HFFc6 (cell line): ENCODE results near the gene MICAL2. TPM values are rescaled to one million over a fixed set of nuclear protein-coding genes. Genes with fewer than 3 reads are reported as not detected.

Source experiments
- DNase-seq: peaks from one replicate; pipeline ENCODE4 v3.0.0-alpha.2; 2018
- H3K27ac Mint-ChIP-seq: 2 replicates; pipeline ENCODE4 v1.8.0; 2020; ENCODE audit warnings: mild to moderate bottlenecking, mixed read lengths
- H3K27me3 Mint-ChIP-seq: 2 replicates; pipeline ENCODE4 v1.8.0; 2021; ENCODE audit warnings: mild to moderate bottlenecking, moderate library complexity, mixed read lengths; ENCODE audit not compliant: insufficient read depth
- H3K36me3 Mint-ChIP-seq: 2 replicates; pipeline ENCODE4 v1.8.0; 2021; ENCODE audit warnings: low read depth, mixed read lengths
- H3K4me1 Mint-ChIP-seq: 2 replicates; pipeline ENCODE4 v1.8.0; 2020; ENCODE audit warnings: low read depth, mixed read lengths
- H3K4me3 Mint-ChIP-seq: 2 replicates; pipeline ENCODE4 v1.8.0; 2020; ENCODE audit warnings: mild to moderate bottlenecking, moderate library complexity, mixed read lengths
- H3K9me3 Mint-ChIP-seq: 2 replicates; pipeline ENCODE4 v1.8.0; 2020; ENCODE audit warnings: mild to moderate bottlenecking, mixed read lengths
- total RNA-seq, 6 experiments: library from RNA; stranded (reverse); fragmentation: NEBNext Ultra II Directional; extraction: Animal tissue kit (Norgen Biotek cat#: 25700); gene quantifications; 2 replicates in 1 of 6; 3 replicates in 5 of 6; pipeline ENCODE4 v1.2.3, GENCODE V29; 2021
- TF ChIP-seq, protein P1 (sequence below): fragments of 200-600 bp; sonication (generic); IDR thresholded peaks from 2 replicates; pipeline ENCODE4 v1.5.0; 2021; ENCODE audit warnings: antibody characterized with exemption, mild to moderate bottlenecking

The MICAL2 gene
- total RNA-seq, 6 experiments from 2014 or later: 199 to 252 (median 233) TPM

DNA sequence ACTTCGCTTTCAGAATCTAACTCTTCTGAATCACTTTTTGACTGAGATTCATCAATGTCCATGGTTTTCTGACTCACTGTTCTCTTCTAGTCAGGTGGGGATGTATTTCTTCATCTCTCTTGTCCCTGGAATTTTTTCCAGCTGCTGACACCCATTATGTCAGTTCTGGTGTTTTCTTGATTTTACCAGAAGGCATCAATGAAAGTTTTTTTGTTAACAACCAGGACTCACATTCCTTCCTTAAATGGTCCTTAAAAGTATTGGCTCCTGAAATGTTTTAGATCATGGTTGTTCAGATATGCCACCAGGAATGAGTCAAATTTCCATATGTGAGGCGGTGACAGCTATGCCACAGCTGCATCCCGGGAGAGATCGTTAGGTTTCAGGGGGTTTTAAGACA, 12.9 kb downstream of the MICAL2 start:
- Mint-ChIP-seq H3K4me1 (peaks cover 98% of the 10 kb centered on the region), H3K27ac (peak overlapping the region; percentile 90), H3K9me3 (no peaks in the 10 kb centered on the region), H3K4me3 (peak overlapping the region; percentile 18; the same call in 1 of the 2 replicates), H3K27me3 (no peaks in the 10 kb centered on the region; the same call in 1 of the 2 replicates), H3K36me3 (peaks cover 32% of the 10 kb centered on the region)
- TF ChIP-seq, protein P1, sequence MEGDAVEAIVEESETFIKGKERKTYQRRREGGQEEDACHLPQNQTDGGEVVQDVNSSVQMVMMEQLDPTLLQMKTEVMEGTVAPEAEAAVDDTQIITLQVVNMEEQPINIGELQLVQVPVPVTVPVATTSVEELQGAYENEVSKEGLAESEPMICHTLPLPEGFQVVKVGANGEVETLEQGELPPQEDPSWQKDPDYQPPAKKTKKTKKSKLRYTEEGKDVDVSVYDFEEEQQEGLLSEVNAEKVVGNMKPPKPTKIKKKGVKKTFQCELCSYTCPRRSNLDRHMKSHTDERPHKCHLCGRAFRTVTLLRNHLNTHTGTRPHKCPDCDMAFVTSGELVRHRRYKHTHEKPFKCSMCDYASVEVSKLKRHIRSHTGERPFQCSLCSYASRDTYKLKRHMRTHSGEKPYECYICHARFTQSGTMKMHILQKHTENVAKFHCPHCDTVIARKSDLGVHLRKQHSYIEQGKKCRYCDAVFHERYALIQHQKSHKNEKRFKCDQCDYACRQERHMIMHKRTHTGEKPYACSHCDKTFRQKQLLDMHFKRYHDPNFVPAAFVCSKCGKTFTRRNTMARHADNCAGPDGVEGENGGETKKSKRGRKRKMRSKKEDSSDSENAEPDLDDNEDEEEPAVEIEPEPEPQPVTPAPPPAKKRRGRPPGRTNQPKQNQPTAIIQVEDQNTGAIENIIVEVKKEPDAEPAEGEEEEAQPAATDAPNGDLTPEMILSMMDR: no peak
- peak; percentile 51 for DNase-seq

DNA sequence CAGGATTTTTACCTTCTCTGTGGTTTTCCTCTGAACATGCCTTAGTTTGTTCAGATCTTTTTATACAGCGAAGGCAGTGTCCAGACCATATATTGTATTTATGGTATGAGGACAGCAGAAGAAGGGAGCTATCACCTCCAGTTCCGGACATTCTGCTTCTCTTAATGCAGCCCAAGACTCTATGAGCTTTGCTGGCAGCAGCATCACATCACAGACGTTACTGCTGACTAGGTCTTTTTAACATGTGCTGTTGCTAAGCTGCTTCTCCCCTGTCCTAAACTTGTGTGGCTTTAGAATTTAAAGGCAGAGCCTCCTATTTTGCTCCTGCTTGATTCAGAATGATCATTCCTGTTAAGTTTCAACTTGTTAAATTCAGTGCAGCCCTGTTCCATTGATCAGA, 13.4 kb downstream of the MICAL2 start:
- TF ChIP-seq, protein P1: no peak
- H3K27ac Mint-ChIP-seq: peak overlapping the region; percentile 90
- no peaks in the 10 kb centered on the region; the same call in 1 of the 2 replicates for H3K27me3 Mint-ChIP-seq
- peaks cover 96% of the 10 kb centered on the region for H3K4me1 Mint-ChIP-seq
- no peaks in the 10 kb centered on the region for H3K9me3 Mint-ChIP-seq
- H3K36me3 Mint-ChIP-seq: peaks cover 31% of the 10 kb centered on the region
- H3K4me3 Mint-ChIP-seq: 0 out of 2 replicates have a peak overlapping the region, but pooled peaks have one; percentile 5
- no peak for DNase-seq

DNA sequence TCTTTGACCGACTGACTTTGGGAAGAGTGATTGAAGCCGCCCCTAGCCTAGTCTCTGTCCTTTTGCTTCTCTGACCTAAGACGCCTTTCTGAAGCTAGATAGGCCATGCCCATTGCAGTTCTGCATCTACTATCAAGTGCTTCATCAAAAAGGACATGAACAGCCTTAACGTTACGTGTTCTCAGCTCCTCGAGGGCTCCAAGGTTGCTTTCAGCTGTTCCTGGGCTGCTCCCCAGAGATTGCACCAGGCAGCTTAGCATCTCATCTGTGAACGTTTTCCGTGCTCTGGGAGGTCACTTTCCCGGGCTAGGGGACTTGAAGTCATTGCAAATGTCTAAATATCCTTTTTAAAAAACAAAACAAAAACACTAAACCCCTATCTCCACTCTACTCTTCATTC, 13.9 kb downstream of the MICAL2 start:
- peaks cover 26% of the 10 kb centered on the region for H3K36me3 Mint-ChIP-seq
- TF ChIP-seq, protein P1: no peak
- peaks cover 91% of the 10 kb centered on the region for H3K4me1 Mint-ChIP-seq
- DNase-seq: no peak
- H3K27ac Mint-ChIP-seq: peak overlapping the region; percentile 90
- H3K4me3 Mint-ChIP-seq: peak overlapping the region; percentile 15
- H3K27me3 Mint-ChIP-seq: no peaks in the 10 kb centered on the region; the same call in none of the 2 replicates
- H3K9me3 Mint-ChIP-seq: no peaks in the 10 kb centered on the region

DNA sequence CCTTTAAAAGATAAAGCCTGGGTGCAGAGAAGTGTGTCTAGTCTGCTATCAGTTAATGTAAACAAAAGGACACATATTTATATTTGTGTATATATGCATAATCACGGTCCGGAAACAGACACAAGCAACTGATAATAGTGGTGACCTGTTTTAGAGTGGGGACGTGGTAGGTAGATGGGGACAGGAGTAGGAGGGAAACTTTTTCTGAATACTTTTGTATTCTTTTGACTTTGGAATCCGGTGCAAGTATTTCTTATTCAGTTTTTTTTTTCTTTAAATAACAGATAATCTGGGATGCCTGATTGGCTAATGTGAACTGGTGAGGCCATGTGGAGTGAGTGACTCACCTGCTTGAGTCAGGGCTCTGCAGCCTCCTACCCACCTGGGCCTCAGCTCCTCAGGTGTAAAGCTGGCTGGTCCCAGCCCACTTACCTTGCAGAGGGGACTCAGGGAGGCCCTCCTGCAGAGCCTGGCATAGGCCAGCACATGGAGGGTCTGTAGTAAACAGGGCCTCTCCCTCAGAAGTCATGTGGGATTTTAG, 15.3 kb downstream of the MICAL2 start:
- Mint-ChIP-seq H3K9me3 (no peaks in the 10 kb centered on the region), H3K36me3 (peaks cover 22% of the 10 kb centered on the region), H3K27me3 (no peaks in the 10 kb centered on the region; the same call in none of the 2 replicates), H3K4me3 (peak overlapping the region; percentile 75; the same call in 1 of the 2 replicates), H3K4me1 (peaks cover 85% of the 10 kb centered on the region), H3K27ac (peak overlapping the region; percentile 90)
- no peak for DNase-seq
- TF ChIP-seq, protein P1: no peak

DNA sequence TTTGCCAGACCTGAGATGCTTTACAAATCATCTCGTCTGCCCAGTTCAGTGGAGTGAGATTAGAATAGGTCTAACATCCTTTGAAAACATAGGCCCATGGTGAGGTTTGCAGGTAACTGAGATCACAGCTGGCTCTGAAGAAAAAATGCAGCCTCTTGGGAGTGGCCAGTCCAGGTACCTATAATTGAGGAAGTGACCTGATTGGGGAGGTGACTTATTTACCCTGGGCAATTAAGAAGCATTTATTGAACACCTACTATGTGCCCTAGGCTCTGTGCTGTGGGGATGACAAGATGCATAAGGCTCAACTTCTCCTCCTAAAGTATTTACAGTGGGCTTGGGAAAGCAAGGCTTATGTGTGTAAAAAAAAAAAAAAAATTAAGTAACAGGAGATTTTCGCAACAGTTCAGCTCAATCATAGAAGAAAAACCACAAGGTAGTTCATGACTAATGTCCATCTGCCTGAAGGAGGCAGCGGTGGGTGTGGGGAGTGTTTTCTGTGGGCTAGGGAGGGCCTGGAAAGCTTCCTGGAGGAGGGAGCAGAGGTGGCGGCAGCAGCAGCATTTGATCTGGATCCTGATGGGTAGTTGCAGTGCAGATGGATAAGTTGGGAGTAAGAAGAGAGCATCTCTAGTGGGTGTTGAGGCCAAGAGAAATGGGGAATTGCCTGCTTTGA, 16.1 kb downstream of the MICAL2 start:
- Mint-ChIP-seq H3K4me3 (peak overlapping the region; percentile 75), H3K36me3 (peaks cover 25% of the 10 kb centered on the region), H3K4me1 (peaks cover 81% of the 10 kb centered on the region), H3K27me3 (no peaks in the 10 kb centered on the region; the same call in none of the 2 replicates), H3K27ac (peak overlapping the region; percentile 90), H3K9me3 (no peaks in the 10 kb centered on the region)
- TF ChIP-seq, protein P1: peak; percentile 34
- peak; percentile 81 for DNase-seq
